ENCODE results near the gene SORCS2. TPM values are rescaled to one million over a fixed set of nuclear protein-coding genes. Genes with fewer than 3 reads are reported as not detected.

SORCS2 gene
- total RNA-seq, 2 donors from 2014 or later: 1.0 to 4.4 TPM

DNA sequence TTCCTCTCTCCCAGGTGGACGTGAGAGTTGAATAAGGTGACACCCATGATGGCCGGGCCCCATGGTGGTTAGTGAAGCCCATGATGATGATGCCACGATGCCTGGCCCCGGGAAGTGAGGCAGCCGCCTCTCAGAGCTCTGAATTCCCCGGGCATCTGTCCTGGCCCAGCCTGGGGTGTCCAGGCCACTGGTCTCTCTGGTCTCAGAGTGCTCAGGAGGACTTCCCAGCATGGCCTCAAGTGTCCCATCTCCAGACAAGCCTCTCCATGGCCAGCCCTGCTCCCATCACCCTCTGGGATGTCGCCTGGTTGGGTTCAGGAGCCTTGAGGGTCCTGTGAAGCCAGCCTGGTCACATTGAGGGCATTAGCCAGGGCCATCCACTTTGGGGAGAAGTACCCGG, 267.1 kb downstream of the SORCS2 start:
- Histone ChIP-seq H3K36me3 (no peaks in the 10 kb centered on the region), H3K27me3 (replicated peaks; ENCODE audit: insufficient read depth) (no peaks in the 10 kb centered on the region), H3K4me3 (no peak overlapping the region), H3K4me1 (replicated peaks) (no peaks in the 10 kb centered on the region), H3K9me3 (no peaks in the 10 kb centered on the region), H3K27ac (no peak overlapping the region)
- no peak for TF ChIP-seq POLR2AphosphoS5 (IDR thresholded peaks at IDR 0.05)
- TF ChIP-seq POLR2A (IDR thresholded peaks at IDR 0.05): no peak
- TF ChIP-seq, protein P1, sequence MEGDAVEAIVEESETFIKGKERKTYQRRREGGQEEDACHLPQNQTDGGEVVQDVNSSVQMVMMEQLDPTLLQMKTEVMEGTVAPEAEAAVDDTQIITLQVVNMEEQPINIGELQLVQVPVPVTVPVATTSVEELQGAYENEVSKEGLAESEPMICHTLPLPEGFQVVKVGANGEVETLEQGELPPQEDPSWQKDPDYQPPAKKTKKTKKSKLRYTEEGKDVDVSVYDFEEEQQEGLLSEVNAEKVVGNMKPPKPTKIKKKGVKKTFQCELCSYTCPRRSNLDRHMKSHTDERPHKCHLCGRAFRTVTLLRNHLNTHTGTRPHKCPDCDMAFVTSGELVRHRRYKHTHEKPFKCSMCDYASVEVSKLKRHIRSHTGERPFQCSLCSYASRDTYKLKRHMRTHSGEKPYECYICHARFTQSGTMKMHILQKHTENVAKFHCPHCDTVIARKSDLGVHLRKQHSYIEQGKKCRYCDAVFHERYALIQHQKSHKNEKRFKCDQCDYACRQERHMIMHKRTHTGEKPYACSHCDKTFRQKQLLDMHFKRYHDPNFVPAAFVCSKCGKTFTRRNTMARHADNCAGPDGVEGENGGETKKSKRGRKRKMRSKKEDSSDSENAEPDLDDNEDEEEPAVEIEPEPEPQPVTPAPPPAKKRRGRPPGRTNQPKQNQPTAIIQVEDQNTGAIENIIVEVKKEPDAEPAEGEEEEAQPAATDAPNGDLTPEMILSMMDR (IDR thresholded peaks at IDR 0.05): no peak
- DNase-seq (ENCODE audit: low spot score): no peak
- 95% methylated on average over 8 of the region's 8 CpGs for WGBS
- intact Hi-C loops (cut with DNase I): no loop called here

GRCh38 chr4:7460566-7460965, 268.2 kb downstream of the SORCS2 start:
- Histone ChIP-seq H3K27me3 (replicated peaks; ENCODE audit: insufficient read depth) (no peaks in the 10 kb centered on the region), H3K4me3 (no peak overlapping the region), H3K9me3 (no peaks in the 10 kb centered on the region), H3K4me1 (replicated peaks) (no peaks in the 10 kb centered on the region), H3K36me3 (no peaks in the 10 kb centered on the region), H3K27ac (no peak overlapping the region)
- DNase-seq (ENCODE audit: low spot score): no peak
- intact Hi-C loops (cut with DNase I): loop anchor here (5.0 to 10.0 kb wide), 2 partner anchors 266 to 342 kb away; partner anchors contain the start of gene SORCS2
- TF ChIP-seq POLR2A (IDR thresholded peaks at IDR 0.05) (no peak), POLR2AphosphoS5 (IDR thresholded peaks at IDR 0.05) (no peak)
- TF ChIP-seq, protein P1 (IDR thresholded peaks at IDR 0.05): no peak
- WGBS: 74% methylated on average over 17 of the region's 17 CpGs

DNA sequence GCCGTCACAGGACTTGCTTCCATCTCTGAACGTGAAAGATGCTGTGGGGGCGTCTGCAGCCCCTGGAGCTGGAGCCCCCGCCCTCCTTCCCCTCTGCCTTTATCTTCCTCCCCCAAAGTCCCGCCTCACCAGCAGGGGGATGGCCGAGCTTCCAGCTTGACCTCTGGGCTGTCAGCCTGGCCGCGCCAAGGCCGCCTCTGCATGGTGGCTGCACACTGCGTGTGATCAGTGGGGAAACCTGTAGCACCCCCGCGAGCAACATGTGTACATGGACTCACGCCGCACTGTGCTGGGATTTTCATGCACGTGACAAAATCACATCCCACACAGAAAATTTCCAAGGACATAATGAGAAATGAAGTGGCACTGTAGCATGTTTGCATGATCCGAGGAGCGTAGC, 268.9 kb downstream of the SORCS2 start:
- intact Hi-C loops (cut with DNase I): loop anchor here (5.0 to 10.0 kb wide), 2 partner anchors 266 to 341 kb away; partner anchors contain the start of gene SORCS2
- H3K4me3 ChIP-seq: no peak overlapping the region
- no peaks in the 10 kb centered on the region for H3K4me1 ChIP-seq (replicated peaks)
- TF ChIP-seq, protein P1 (IDR thresholded peaks at IDR 0.05): no peak
- H3K9me3 ChIP-seq: no peaks in the 10 kb centered on the region
- H3K27me3 ChIP-seq (replicated peaks; ENCODE audit: insufficient read depth): peaks cover 2% of the 10 kb centered on the region
- 86% methylated on average over 17 of the region's 17 CpGs for WGBS
- no peaks in the 10 kb centered on the region for H3K36me3 ChIP-seq
- DNase-seq (ENCODE audit: low spot score): no peak
- no peak overlapping the region for H3K27ac ChIP-seq

DNA sequence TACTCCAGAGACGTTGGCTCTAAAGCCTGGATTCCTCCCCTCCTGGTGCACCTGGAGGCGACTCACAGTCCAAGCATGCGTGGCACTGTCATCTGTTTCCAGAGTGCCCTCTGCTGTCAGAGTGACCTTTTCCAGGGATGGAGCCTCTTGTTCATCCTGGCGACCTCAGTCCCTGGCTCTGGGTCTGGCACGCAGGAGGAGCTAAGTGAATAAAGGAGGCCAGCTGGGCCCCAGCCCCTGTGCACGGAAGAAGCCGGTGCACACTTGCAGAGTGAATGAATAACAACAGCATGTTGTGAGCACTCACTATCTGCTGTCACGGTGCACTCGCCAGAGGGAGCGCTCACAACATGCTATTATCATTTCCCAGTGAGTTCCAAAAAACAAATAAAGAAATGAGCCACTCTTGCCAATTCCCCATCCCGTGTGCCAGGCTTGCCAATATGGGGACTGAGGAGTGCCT, 270.2 kb downstream of the SORCS2 start:
- peak; percentile 36 for DNase-seq (ENCODE audit: low spot score)
- H3K9me3 ChIP-seq: no peaks in the 10 kb centered on the region
- intact Hi-C loops (cut with DNase I): loop anchor here (2.0 to 10.0 kb wide), 3 partner anchors 256 to 340 kb away; partner anchors contain the start of gene SORCS2
- WGBS: 17% methylated on average over 11 of the region's 11 CpGs
- no peak overlapping the region for H3K4me3 ChIP-seq
- TF ChIP-seq POLR2AphosphoS5 (IDR thresholded peaks at IDR 0.05) (peak; percentile 10), POLR2A (IDR thresholded peaks at IDR 0.05) (no peak)
- TF ChIP-seq, protein P1 (IDR thresholded peaks at IDR 0.05): peak; percentile 22 to 70 (median 58)
- no peaks in the 10 kb centered on the region for H3K4me1 ChIP-seq (replicated peaks)
- no peak overlapping the region for H3K27ac ChIP-seq
- peaks cover 2% of the 10 kb centered on the region for H3K27me3 ChIP-seq (replicated peaks; ENCODE audit: insufficient read depth)
- H3K36me3 ChIP-seq: no peaks in the 10 kb centered on the region

- no peak for DNase-seq (ENCODE audit: low spot score)
- no peak overlapping the region for H3K27ac ChIP-seq
- 66% methylated on average over 20 of the region's 20 CpGs for WGBS
- peaks cover 2% of the 10 kb centered on the region for H3K27me3 ChIP-seq (replicated peaks; ENCODE audit: insufficient read depth)
- H3K4me1 ChIP-seq (replicated peaks): no peaks in the 10 kb centered on the region
- no peaks in the 10 kb centered on the region for H3K9me3 ChIP-seq
- no peak overlapping the region for H3K4me3 ChIP-seq
- no peak for TF ChIP-seq POLR2AphosphoS5 (IDR thresholded peaks at IDR 0.05)
- TF ChIP-seq, protein P1 (IDR thresholded peaks at IDR 0.05): no peak
- TF ChIP-seq POLR2A (IDR thresholded peaks at IDR 0.05): no peak
- intact Hi-C loops (cut with DNase I): loop anchor here (2.0 to 10.0 kb wide), 3 partner anchors 255 to 339 kb away; partner anchors contain the start of gene SORCS2
- H3K36me3 ChIP-seq: no peaks in the 10 kb centered on the region
These were observed 271.4 kb downstream of the SORCS2 start for GRCh38 chr4:7463566-7464258.

Data from prostate gland (tissue), 2 donors.